Aorta (tissue), 5 donors: ENCODE data around the gene PIN1. TPM values are rescaled to one million over a fixed set of nuclear protein-coding genes. Genes with fewer than 3 reads are reported as not detected.

Experiments
- ATAC-seq: fragments of 200-7000 bp; cut with Tn5 transposase; one replicate; pipeline ENCODE4 v1.9.1; 2022; ENCODE audit warnings: moderate library complexity; ENCODE audit not compliant: low FRiP score
- DNase-seq, 2 donors: peaks; one replicate each; pipeline ENCODE4 v3.0.0-alpha.2; 2020
- H3K27ac ChIP-seq, 2 donors: one replicate each; pipeline ENCODE4 v1.5.1; 2013; ENCODE audit warnings: low read length in 2 of 2, mild to moderate bottlenecking in 2 of 2, moderate library complexity in 2 of 2, control low read depth in 1 of 2, inconsistent platforms in 1 of 2, low read depth in 1 of 2
- H3K27me3 ChIP-seq, 2 donors: one replicate each; pipeline ENCODE4 v1.6.1; 2013; ENCODE audit warnings: control low read depth in 1 of 2, low read length in 1 of 2, mild to moderate bottlenecking in 1 of 2, moderate library complexity in 1 of 2; ENCODE audit not compliant: insufficient read depth in 2 of 2, control insufficient read depth in 1 of 2
- H3K36me3 ChIP-seq, 2 donors: one replicate each; pipeline ENCODE4 v1.6.1; 2013; ENCODE audit warnings: control low read depth in 1 of 2, low read length in 1 of 2, mild to moderate bottlenecking in 1 of 2; ENCODE audit not compliant: insufficient read depth in 2 of 2, control insufficient read depth in 1 of 2
- H3K4me1 ChIP-seq, 2 donors: one replicate each; pipeline ENCODE4 v1.6.1; 2013; ENCODE audit warnings: low read length in 2 of 2, control low read depth in 1 of 2, mild to moderate bottlenecking in 1 of 2, moderate library complexity in 1 of 2; ENCODE audit not compliant: insufficient read depth in 2 of 2, control insufficient read depth in 1 of 2
- H3K4me3 ChIP-seq, 2 donors: one replicate each; pipeline ENCODE4 v1.5.1; 2013; ENCODE audit warnings: low read length in 2 of 2, control low read depth in 1 of 2, mild to moderate bottlenecking in 1 of 2
- H3K9me3 ChIP-seq: one replicate; pipeline ENCODE4 v1.6.1; 2013; ENCODE audit warnings: mild to moderate bottlenecking, low read length; ENCODE audit not compliant: control insufficient read depth
- WGBS, 2 donors: extraction: QIAGEN DNeasy Blood & Tissue Kit; methylation state at CpG; one replicate each; pipeline ENCODE4 v1.1.7; 2013; 5-methylcytosine and 5-hydroxymethylcytosine counted together
- intact Hi-C, 2 donors: fragments of 100-400 bp; cut with DNase I; formaldehyde crosslinking; loops; one replicate each; pipeline versions ENCODE4 v1.14.2 to v1.15.0; 2022
- polyA plus RNA-seq, 2 donors: library from polyadenylated mRNA; stranded (reverse); fragments of 200-250 nt; gene quantifications; one replicate each; pipeline ENCODE4 v1.2.3, GENCODE V29; 2013
- total RNA-seq, 2 donors: library from RNA; stranded (reverse); fragmentation: NEBNext Ultra II Directional; extraction: Animal tissue kit (Norgen Biotek cat#: 25700); gene quantifications; one replicate each; pipeline ENCODE4 v1.2.1, GENCODE V29; 2021
- donor health status: healthy with polysubstance abuse.
- donor health status: Bipolar disorder and iron deficiency.
- donor health status: DM: no; HTN: no; CAD: no.
- donor health status: DM: no; HTN: no; CAD: no.
- donor health status: DM: yes; HTN: yes; CAD: no.

PIN1 gene
- total and polyA plus RNA-seq, 4 donors = 45.5 to 154 (median 73.7) TPM

DNA sequence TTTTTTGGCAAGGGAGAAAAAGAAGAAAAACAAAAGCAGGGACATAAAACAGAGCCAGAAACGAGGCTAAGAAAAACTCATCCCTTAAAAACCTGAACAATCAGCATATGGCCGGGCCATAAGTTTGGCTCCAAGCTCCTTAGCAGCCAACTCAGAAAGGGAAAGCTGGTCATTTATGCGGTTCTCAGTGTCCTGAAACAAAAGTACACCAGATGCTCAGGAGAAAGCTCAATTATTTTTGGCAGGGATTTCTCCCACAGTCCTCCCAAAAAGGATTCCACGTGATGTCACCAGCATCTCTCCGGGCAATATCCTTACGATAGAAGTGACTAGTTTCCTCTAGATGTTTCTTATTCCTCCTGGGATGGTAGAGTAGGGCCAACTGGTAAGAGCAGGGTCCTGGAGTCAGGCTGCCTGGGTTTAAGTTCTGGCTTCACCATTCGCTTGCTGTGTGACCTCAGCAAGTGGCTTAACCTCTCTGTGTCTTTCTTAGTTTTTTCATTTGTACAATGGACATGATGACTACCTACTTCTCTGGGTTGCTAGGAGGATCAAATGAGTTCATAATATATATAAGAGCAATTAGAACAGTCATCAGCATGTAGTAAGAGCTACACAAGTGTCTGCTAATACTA lies 34.0 kb downstream of the PIN1 start:
- intact Hi-C loops = no loop called here
- Histone ChIP-seq H3K27ac (no peak overlapping the region), H3K27me3 (no peaks in the 10 kb centered on the region), H3K4me1 (no peaks in the 10 kb centered on the region), H3K36me3 (no peaks in the 10 kb centered on the region), H3K9me3 (no peaks in the 10 kb centered on the region), H3K4me3 (no peak overlapping the region)
- DNase-seq = no peak
- ATAC-seq = no peak
- WGBS, 2 donors = 35 to 42% methylated on average over 7 of the region's 7 CpGs

DNA sequence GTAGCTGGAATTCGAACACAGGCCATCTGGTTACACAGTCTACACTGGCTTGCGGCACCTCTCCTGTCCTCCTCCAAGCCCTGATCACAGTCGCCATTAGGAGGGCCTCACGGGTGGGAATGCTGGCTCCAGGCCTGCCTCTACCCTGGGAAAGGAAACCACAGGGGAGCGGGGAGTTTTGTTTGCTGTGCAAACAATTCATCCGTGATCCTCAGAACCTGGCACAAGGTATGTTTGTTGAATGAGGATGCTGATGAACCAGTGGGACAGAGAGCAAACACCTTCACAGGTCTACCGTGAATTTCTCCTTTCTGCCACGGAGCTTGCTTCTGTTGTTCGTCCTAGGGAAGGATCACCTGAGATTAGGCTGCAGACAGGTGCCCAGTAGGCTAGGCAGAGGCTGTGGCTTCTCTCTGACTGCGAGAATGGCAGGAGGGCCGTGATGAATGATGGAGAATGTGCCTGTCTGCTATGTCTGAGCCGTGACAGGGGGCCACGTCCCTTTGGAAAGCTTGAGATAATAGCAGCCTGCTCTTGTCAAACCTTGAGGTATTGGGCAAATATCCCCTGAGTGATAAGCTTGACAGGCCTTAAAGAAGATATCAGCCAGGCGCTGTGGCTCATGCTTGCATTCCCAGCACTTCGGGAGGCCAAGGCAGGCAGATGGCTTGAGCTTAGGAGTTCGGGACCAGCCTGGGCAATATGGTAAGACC lies 36.7 kb downstream of the PIN1 start:
- Histone ChIP-seq H3K4me1 (no peaks in the 10 kb centered on the region), H3K9me3 (no peaks in the 10 kb centered on the region), H3K27me3 (no peaks in the 10 kb centered on the region), H3K4me3 (no peak overlapping the region), H3K27ac (no peak overlapping the region), H3K36me3 (no peaks in the 10 kb centered on the region)
- DNase-seq (no peak), ATAC-seq (no peak)
- intact Hi-C loops = no loop called here
- WGBS, 2 donors = 59 to 61% methylated on average over 16 of the region's 16 CpGs

DNA sequence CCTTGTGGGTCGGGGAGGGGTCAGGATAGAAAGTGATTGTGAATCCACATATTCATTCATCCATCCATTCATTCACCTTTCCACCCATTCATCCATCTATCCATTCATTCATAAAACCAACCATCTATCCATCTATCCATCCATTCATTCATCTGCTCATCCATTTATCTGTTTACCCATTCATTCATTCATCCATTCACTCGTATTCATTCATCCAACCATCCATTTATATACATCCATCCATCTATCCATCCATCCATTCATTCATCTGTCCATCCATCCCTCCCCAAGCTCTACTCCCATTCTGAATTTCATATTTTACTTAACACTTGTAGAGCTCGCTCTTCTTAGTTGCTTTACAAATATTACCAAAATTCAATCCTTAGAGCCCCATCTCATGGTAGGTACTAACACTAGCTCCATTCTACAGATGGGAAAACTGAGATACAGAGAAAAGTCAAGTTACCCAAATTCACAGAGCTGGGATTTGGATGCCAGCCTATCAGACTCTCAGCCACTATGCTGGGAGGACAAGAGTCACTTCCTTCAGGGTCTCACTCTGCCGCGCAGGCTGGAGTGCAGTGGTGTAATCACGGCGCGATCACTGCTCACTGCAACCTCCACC lies 37.6 kb downstream of the PIN1 start:
- Histone ChIP-seq H3K4me1 (no peaks in the 10 kb centered on the region), H3K27me3 (no peaks in the 10 kb centered on the region), H3K36me3 (no peaks in the 10 kb centered on the region), H3K27ac (no peak overlapping the region), H3K4me3 (no peak overlapping the region), H3K9me3 (no peaks in the 10 kb centered on the region)
- intact Hi-C loops = no loop called here
- DNase-seq = no peak
- ATAC-seq = no peak
- 93 to 95% methylated on average over 8 of the region's 8 CpGs for whole genome bisulfite sequencing, 2 donors

DNA sequence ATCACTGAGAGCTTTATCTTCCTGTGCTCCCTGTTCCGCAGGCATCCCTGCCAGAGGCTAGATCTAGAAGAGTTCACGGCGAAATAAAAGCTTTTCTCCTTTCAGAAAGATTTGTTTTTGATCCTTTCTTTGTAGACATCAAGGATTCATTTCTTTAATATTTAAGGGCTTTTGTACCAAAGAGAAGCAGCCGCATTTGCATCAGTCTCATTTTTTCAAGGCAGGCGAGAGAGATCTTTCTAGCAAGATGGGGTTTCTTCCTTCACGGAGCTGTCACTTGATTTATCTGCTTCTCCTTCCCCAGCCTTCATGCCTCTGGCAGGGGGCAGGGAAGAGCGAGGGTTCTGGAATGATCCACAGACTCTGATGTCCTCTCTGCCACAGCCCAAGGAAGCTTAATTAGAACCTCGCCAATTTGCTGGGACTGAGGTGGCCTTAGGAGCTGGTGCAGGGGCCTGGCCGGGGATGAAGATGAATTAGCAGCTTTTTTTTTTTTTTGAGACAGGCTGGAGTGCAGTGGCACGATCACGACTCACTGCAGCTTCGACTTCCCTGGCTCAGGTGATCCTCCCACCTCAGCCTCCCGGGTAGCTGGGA lies 40.0 kb downstream of the PIN1 start:
- no peak overlapping the region for H3K4me3 ChIP-seq
- ATAC-seq = no peak

DNA sequence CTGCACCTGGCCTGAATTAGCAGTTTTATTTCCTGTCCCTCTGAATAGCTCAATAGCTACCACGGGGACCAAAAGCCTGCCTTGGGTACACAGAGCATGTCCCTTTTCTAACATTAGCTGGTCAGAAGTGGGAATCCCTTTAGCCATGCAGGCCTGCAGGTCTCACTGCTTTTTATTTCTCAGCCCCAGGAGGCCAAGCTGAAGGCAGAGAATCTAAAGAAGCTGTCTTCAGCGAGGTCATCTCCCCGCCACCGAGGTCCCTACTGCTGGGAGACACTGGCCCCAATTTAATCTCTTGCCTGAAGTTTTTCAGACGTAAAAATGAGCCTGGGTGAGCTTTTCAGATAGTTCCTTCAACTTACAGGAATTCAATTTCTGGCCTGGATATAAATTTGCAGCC lies 40.7 kb downstream of the PIN1 start:
- Histone ChIP-seq H3K27me3 (no peaks in the 10 kb centered on the region), H3K4me3 (no peak overlapping the region), H3K36me3 (no peaks in the 10 kb centered on the region), H3K4me1 (no peaks in the 10 kb centered on the region), H3K27ac (no peak overlapping the region), H3K9me3 (no peaks in the 10 kb centered on the region)
- intact Hi-C loops = no loop called here
- WGBS, 2 donors = 65 to 67% methylated on average over 5 of the region's 5 CpGs
- DNase-seq (no peak), ATAC-seq (no peak)

More for the DNA sequence above, 40.0 kb downstream of the PIN1 start:
- no peaks in the 10 kb centered on the region for H3K4me1 ChIP-seq
- intact Hi-C loops = no loop called here
- WGBS, 2 donors = 68 to 69% methylated on average over 12 to 13 of the region's 13 CpGs
- no peak for DNase-seq
- no peaks in the 10 kb centered on the region for H3K27me3 ChIP-seq
- H3K9me3 ChIP-seq = no peaks in the 10 kb centered on the region
- H3K36me3 ChIP-seq = no peaks in the 10 kb centered on the region
- no peak overlapping the region for H3K27ac ChIP-seq

DNA sequence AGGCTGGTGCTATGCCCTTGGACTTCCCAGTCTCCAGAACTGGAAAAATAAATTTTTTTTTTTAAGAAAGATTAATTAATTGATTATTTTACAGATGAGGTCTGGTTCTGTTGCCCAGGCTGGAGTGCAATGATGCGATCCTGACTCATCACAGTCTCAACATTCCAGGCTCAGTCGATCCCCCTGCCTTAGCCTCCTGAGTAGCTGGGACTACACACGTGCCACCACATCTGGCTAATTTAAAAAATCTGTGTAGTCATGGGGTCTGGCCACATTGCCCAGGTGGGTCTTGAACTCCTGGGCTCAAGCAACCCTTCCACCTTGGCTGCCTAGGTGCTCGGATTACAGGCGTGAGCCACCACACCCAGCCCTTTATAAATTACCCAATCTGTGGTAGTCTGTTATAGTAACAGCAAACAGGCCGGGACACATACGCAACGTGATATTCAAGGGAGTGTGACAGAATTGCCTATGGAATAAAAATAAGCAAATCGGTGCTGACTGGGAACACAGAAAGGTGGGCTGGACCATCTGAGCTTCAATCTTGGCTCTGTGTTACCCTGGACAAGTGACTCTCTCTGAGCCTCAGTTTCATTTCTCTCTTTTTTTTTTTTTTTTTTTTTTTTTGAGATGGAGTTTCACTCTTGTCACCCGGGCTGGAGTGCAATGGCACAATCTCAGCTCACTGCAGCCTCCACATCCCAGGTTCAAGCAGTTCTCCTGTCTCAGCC lies 42.8 kb downstream of the PIN1 start:
- no peaks in the 10 kb centered on the region for H3K36me3 ChIP-seq
- no peaks in the 10 kb centered on the region for H3K27me3 ChIP-seq
- no peak overlapping the region for H3K27ac ChIP-seq
- H3K9me3 ChIP-seq = no peaks in the 10 kb centered on the region
- intact Hi-C loops = no loop called here
- ATAC-seq = no peak
- DNase-seq = no peak
- 89 to 91% methylated on average over 10 of the region's 10 CpGs for WGBS, 2 donors
- no peak overlapping the region for H3K4me3 ChIP-seq
- H3K4me1 ChIP-seq = no peaks in the 10 kb centered on the region

DNA sequence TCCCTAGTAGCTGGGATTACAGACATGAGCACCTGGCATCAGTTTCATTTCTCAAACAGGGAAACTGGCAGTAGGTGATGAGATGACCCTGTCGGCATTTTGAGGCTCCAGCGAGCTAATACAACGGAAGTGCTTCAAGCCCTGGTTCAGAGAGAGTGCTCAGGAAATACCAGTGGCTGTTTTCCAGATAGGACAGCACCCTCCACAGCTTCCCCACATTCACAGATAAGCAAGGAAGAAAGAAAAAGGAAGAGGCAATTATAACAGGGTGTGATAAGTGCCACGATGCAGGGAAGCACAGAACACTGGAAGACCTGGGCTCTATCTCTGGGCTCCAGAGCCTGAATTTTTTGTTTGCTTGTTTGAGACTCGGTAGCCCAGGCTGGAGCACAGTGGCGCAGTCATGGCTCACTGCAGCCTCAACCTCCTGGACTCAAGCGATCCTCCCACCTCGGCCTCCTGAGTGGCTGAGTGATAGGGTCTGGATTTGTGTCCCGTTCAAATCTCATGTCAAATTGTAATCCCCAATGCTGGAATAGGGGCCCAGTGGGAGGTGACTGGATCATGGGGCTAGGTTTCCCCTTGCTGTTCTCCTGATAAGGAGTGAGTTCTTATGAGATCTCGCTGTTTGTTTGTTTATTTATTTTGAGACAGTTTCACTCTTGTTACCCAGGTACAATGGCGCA lies 43.5 kb downstream of the PIN1 start:
- Histone ChIP-seq H3K4me3 (no peak overlapping the region), H3K27ac (no peak overlapping the region), H3K36me3 (no peaks in the 10 kb centered on the region), H3K9me3 (no peaks in the 10 kb centered on the region), H3K4me1 (no peaks in the 10 kb centered on the region), H3K27me3 (no peaks in the 10 kb centered on the region)
- intact Hi-C loops = no loop called here
- no peak for DNase-seq
- no peak for ATAC-seq
- 84% methylated on average over 11 of the region's 11 CpGs for WGBS, 2 donors

DNA sequence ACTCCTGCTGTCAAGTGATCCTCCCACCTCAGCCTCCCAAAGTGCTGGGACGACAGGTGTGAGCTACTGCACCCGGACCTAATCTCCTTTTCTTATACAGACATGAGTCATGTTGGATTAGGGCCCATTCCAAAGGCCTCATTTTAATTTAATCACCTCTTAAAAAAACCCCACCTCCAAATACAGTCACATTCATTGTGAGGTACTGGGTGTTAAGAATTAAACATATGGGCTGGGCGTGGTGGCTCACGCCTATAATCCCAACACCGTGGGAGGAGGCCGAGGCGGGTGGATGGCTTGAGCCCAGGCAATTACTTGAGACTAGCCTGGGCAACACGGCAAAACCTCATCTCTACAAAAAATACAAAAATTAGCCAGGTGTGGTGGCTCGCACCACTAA lies 46.6 kb downstream of the PIN1 start:
- 79 to 80% methylated on average over 9 of the region's 9 CpGs for WGBS, 2 donors
- no peaks in the 10 kb centered on the region for H3K4me1 ChIP-seq
- no peak overlapping the region for H3K27ac ChIP-seq
- H3K27me3 ChIP-seq = no peaks in the 10 kb centered on the region
- H3K9me3 ChIP-seq = no peaks in the 10 kb centered on the region
- intact Hi-C loops = no loop called here
- no peaks in the 10 kb centered on the region for H3K36me3 ChIP-seq
- no peak overlapping the region for H3K4me3 ChIP-seq
- ATAC-seq (no peak), DNase-seq (no peak)
